ENCODE data around the gene EXOC3L4.
"Not testable (repeated sequence)": the region's sequence is repeated elsewhere in the genome, so short reads cannot be mapped to it uniquely, and the experiment has no call there.

Gene EXOC3L4

GRCh38 chr14:103151270-103151945, 56.9 kb downstream of the EXOC3L4 start:
- DNase-seq (ENCODE audit: low spot score) = peak; percentile 77

DNA sequence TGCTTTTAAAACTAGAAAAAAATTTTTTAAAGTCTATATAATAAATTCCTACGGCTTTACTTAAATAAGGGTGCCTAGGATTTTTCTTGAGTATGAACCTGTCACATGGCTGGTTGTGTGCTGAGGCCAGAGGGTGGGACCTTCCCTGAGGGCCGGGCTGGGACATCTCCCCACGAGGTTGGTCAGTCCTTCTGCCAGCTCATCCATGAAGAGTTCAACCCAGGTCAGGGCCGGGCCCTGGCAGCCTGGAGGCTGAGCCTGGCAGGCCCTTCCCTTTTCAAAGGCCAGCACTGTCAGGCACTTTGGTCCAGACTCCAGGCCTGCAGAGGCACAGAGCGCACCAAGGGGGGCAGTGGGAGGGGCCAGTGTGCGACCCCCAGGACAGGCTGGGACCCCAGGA, 60.5 kb downstream of the EXOC3L4 start:
- peak; percentile 75 for DNase-seq (ENCODE audit: low spot score)

DNA sequence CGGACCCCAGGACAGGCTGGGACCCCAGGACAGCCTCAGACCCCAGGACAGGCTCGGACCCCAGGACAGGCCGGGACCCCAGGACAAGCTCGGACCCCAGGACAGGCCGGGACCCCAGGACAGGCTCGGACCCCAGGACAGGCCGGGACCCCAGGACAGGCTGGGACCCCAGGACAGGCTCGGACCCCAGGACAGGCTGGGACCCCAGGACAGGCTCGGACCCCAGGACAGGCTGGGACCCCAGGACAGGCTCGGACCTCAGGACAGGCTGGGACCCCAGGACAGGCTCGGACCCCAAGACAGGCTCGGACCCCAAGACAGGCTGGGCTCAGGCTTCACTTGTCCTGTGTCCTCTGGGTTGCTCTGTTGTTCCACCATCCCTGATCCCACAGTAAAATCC, 60.9 kb downstream of the EXOC3L4 start:
- DNase-seq (ENCODE audit: low spot score) = not testable (repeated sequence)

DNA sequence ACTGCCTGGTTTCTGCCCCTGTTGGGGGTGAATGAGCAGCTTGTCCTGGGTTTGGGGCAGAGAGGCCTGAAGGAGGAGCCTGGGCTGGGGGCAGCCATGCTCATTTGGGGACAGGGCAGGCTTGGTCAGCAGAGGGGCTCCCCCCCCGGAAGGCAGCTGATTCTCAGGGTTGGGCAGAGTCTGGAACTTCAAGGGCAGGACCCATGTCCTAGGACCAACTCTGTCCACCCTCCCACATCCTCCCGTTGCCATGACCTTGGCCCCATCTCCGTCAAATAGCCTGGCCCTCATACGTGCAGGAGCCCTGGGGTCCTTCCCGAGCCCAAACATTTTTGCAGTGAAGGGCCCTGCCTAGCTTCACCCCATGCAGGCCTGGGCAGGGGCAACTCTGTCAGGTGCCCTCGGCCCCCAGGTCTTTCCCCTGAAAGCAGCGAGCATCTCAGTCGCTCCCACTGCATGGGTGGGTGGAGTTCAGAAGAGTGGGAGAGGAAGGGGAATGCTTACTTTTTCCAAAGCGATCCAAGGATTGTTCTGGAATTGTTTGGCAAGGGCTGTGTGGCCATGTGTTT, 61.4 kb downstream of the EXOC3L4 start:
- no peak for DNase-seq (ENCODE audit: low spot score)

DNA sequence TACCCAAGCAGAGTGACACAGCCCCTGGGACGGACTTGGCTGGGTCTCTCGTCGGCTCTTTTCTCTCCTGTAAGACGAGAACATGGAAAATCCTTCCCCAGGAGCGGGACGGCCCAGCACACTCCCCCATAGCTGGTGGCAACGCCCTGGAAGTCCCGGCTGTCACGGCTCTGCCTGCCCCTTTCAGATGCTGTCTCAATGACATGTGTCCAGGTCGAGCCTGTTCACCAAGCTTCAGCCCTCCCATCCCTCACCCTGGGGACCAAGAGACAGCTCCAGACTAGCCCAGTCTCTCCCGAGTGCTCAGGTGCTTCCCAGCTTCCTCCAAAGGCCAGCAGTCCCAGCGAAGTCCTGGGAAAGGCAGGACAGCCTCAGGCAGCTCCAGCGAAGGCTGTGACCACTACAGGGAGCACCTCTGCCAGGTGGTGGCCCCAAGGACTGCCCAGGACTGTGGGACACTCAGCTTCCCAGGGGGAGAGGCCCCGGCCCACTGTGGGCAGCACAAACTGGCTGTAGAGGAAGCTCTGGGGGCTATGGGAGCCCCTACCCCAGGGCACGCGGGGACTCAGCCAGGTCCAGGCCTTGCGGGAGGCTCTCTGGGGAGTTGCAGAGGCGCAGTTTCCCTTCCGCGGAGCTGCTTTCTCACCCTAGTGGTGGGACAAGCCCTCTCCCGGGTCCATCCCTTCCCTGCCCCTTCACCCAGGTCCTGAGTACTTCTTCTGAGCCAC, 62.3 kb downstream of the EXOC3L4 start:
- DNase-seq (ENCODE audit: low spot score) = no peak

DNA sequence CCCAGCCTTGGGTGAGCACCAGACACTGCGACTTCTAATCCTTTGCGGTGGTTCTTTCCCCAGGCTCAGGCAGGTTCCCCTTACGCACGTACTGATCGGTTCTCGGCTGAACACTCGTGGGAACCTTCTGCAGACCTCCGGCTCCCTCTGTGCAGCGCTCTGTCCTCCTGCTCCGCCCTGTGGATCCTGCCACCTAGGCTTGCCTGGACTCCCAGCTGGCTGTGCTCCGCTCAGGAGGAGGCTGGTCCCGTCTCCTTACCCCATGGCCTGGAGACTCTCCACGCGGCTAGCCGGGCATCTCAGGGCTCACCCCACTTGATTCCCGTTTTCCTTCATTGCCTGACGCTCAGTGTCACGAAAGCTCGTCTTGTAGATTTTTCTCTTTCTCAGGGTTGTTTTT, 63.4 kb downstream of the EXOC3L4 start:
- DNase-seq (ENCODE audit: low spot score) = no peak

DNA sequence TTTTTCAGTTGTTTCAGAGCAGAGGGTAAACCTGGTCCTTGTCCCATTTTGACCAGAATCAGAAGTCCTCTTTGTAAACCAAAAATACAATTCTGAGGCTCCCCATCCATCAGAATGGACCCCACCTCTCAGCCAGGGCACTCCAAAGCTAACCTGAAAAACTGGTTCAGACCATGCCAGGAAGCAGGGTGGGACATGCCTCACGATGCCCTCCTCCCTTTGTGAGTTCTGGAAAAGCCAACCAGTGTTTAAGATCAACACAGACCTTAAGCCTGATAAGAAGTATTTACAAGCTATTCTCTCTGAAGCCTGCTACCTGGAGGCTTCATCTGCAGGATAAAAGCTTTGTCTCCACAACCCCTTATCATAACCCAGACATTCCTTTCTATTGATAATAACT, 64.2 kb downstream of the EXOC3L4 start:
- DNase-seq (ENCODE audit: low spot score) = no peak
